ENCODE measurements around the gene AATK. TPM values are rescaled to one million over a fixed set of nuclear protein-coding genes. Genes with fewer than 3 reads are reported as not detected.

The AATK gene
- total RNA-seq, 1 experiment from 2014 or later, result 1.1 TPM

- H3K27ac ChIP-seq (ENCODE audit: low read length), result no peak overlapping the region
- no peak overlapping the region for H3K9ac ChIP-seq (ENCODE audit: low read length)
- no peaks in the 10 kb centered on the region for H3K27me3 ChIP-seq (ENCODE audit: low read length)
- ATAC-seq (no peak), DNase-seq (no peak)
- peaks cover 28% of the 10 kb centered on the region for H3K79me2 ChIP-seq (ENCODE audit: low read length)
- intact Hi-C loops (cut with micrococcal nuclease), result no loop called here
- H3K9me3 ChIP-seq (ENCODE audit: low read length), result no peaks in the 10 kb centered on the region
- no peaks in the 10 kb centered on the region for H3K9me2 ChIP-seq (replicated peaks; ENCODE audit: low read length)
- no peak overlapping the region for H3K4me2 ChIP-seq (ENCODE audit: low read length)
- H4K20me1 ChIP-seq (ENCODE audit: low read length), result no peaks in the 10 kb centered on the region
- no peak for TF ChIP-seq CTCF (conservative IDR thresholded peaks at IDR 0.05; ENCODE audit: low read depth, low read length)
- no peak for TF ChIP-seq EZH2phosphoT487 (IDR thresholded peaks at IDR 0.05; ENCODE audit: borderline replicate concordance, low read length)
- TF ChIP-seq EZH2 (IDR thresholded peaks at IDR 0.05; ENCODE audit: low read length, unreplicated experiment), result no peak
- ChIA-PET CTCF (no interaction called here), POLR2A (ENCODE audit: unreplicated experiment) (no interaction called here)
- H3K4me3 ChIP-seq (ENCODE audit: low read length), result no peak overlapping the region
- H3K36me3 ChIP-seq (ENCODE audit: low read depth, low read length), result no peaks in the 10 kb centered on the region; the same call in 1 of the 2 replicates
- BruUV-seq (replicated peaks), result no TSS peak
- H2AFZ ChIP-seq (ENCODE audit: low read length), result no peak overlapping the region
- H3K4me1 ChIP-seq (ENCODE audit: insufficient read depth, low read length), result peaks cover 16% of the 10 kb centered on the region
- no peaks in the 10 kb centered on the region for H3F3A ChIP-seq (ENCODE audit: low read length, unreplicated experiment)
Observed at GRCh38 chr17:81068411-81069134, 97.4 kb downstream of the AATK start.

GRCh38 chr17:81067391-81067811 lies 98.6 kb downstream of the AATK start:
- ChIA-PET CTCF (no interaction called here), POLR2A (ENCODE audit: unreplicated experiment) (no interaction called here)
- no peak for TF ChIP-seq EZH2 (IDR thresholded peaks at IDR 0.05; ENCODE audit: low read length, unreplicated experiment)
- no peak for TF ChIP-seq EZH2phosphoT487 (IDR thresholded peaks at IDR 0.05; ENCODE audit: borderline replicate concordance, low read length)
- no peak for TF ChIP-seq CTCF (conservative IDR thresholded peaks at IDR 0.05; ENCODE audit: low read depth, low read length)
- no peak overlapping the region for H3K9ac ChIP-seq (ENCODE audit: low read length)
- H2AFZ ChIP-seq (ENCODE audit: low read length), result no peak overlapping the region
- BruUV-seq (replicated peaks), result no TSS peak
- peaks cover 16% of the 10 kb centered on the region for H3K4me1 ChIP-seq (ENCODE audit: insufficient read depth, low read length)
- no peaks in the 10 kb centered on the region for H3K27me3 ChIP-seq (ENCODE audit: low read length)
- ATAC-seq (no peak), DNase-seq (no peak)
- no peaks in the 10 kb centered on the region for H4K20me1 ChIP-seq (ENCODE audit: low read length)
- intact Hi-C loops (cut with micrococcal nuclease), result no loop called here
- H3F3A ChIP-seq (ENCODE audit: low read length, unreplicated experiment), result no peaks in the 10 kb centered on the region
- no peak overlapping the region for H3K27ac ChIP-seq (ENCODE audit: low read length)
- no peak overlapping the region for H3K4me2 ChIP-seq (ENCODE audit: low read length)
- peaks cover 37% of the 10 kb centered on the region for H3K79me2 ChIP-seq (ENCODE audit: low read length)
- H3K9me3 ChIP-seq (ENCODE audit: low read length), result no peaks in the 10 kb centered on the region
- H3K4me3 ChIP-seq (ENCODE audit: low read length), result no peak overlapping the region
- H3K36me3 ChIP-seq (ENCODE audit: low read depth, low read length), result peaks cover 4% of the 10 kb centered on the region; the same call in 1 of the 2 replicates
- H3K9me2 ChIP-seq (replicated peaks; ENCODE audit: low read length), result no peaks in the 10 kb centered on the region

Small RNA genes within 50 kb of the gene (microRNA-seq; reads per million reads assigned to microRNA genes)
- gene MIR1250 (ENCODE audit: unreplicated experiment), result 1.5 reads per million
- gene MIR3065 (ENCODE audit: unreplicated experiment), result not detected
- gene MIR338 (ENCODE audit: unreplicated experiment), result not detected
- not detected for gene MIR657 (ENCODE audit: unreplicated experiment)

Other genes with a start within 250 kb of the AATK start
- gene CHMP6, start 174.4 kb downstream of the AATK start, total RNA-seq (2014; rRNA removed), result 26.1 and 33.0 TPM in 2 replicates
- gene BAIAP2, start 131.1 kb downstream of the AATK start, total RNA-seq (2014; rRNA removed), result 50.9 and 56.9 TPM in 2 replicates
- gene PVALEF, start 714 bp downstream of the AATK start, total RNA-seq (2014; rRNA removed), result not detected in 2 replicates
- 32.1 and 48.0 TPM in 2 replicates for gene CEP131, start 56.7 kb upstream of the AATK start, total RNA-seq (2014; rRNA removed)
- 28.8 and 44.1 TPM in 2 replicates for gene TEPSIN, start 72.8 kb upstream of the AATK start, total RNA-seq (2014; rRNA removed)
- gene NDUFAF8, start 73.1 kb upstream of the AATK start, total RNA-seq (2014; rRNA removed), result 125 and 160 TPM in 2 replicates
- gene SLC38A10, start 129.1 kb upstream of the AATK start, total RNA-seq (2014; rRNA removed), result 77.8 and 118 TPM in 2 replicates
- 9.9 and 16.9 TPM in 2 replicates for gene BAHCC1, start 229.2 kb upstream of the AATK start, total RNA-seq (2014; rRNA removed)